HUDEP-2 (cell line): ENCODE data around the gene SERPINB5.
A peak's percentile ranks its signal among the peaks of the same experiment; 100 is the strongest.

ENCODE experiments used
- DNase-seq, 76 experiments: peaks; one replicate each; lab custom pipeline; 2025; ENCODE audit not compliant: unreplicated experiment in 76 of 76; lab: John Stamatoyannopoulos, UW

SERPINB5 gene

DNA sequence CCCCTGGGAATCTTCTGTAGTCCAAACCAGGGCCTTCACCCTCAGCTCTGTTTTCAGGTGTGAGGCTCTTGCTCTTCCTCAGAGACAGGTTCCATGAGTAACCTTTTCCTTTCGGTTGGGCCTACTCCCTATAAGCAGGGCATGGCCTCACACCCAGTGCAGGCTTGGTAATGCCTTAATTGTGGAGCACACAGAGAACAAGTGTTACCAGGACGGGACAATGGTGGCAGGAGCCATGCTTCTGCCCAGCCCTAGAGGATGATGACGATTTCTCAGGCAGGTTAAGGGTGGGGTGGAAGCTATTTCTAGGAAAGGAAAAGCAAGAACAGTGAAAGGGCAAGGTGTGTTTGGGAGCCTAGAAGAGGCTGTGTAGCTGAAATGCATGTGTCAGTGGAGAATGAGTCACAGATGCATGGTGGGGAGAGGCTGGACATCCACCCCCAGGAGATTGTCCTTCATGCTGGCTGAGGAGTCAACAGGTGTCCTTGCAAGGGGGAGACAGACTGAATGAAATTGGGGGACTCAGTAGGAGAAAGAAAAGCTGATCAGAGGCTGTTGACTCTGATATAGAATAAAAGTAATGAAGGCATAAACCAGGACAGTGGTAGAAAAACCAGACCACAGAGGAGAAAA lies 43.4 kb downstream of the SERPINB5 start:
- DNase-seq = no peak

DNA sequence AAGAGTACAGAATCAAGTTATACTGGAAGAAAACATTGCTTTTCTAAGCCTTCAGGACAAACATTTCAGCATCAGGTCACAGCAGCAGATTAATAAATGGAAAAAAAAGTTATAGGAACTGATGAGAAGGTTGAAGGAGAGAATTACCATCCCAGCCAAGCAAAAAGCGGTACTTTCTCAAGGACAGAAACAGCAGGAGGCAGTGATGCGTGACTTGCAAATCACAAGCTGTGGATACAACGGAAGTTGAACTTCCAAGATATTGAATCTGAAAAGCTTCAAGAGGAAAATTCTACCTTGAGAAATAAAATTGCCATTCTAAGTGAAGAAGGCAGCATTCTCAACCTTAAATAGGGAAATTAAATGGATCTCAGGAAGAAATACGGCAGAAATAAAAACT lies 46.9 kb downstream of the SERPINB5 start:
- no peak for DNase-seq

DNA sequence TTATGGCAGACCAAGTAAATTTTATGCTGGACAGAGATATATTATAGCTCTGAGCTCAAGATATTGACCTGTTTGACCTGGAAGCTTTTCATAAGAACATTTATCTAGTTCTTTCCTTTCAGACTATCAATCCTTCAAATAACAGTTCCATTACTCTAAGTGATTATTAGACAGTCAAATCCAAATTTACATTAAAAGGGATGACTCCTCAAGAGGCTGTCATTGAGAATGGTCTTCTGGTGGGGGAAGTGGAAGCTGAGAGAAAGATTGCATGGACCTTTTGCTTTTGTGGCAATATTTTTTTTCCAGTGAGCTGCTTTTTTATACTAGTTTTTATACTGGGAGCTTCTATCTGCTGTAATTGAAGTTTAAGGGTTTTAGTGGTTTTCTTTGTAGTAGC lies 50.5 kb downstream of the SERPINB5 start:
- DNase-seq = no peak

DNA sequence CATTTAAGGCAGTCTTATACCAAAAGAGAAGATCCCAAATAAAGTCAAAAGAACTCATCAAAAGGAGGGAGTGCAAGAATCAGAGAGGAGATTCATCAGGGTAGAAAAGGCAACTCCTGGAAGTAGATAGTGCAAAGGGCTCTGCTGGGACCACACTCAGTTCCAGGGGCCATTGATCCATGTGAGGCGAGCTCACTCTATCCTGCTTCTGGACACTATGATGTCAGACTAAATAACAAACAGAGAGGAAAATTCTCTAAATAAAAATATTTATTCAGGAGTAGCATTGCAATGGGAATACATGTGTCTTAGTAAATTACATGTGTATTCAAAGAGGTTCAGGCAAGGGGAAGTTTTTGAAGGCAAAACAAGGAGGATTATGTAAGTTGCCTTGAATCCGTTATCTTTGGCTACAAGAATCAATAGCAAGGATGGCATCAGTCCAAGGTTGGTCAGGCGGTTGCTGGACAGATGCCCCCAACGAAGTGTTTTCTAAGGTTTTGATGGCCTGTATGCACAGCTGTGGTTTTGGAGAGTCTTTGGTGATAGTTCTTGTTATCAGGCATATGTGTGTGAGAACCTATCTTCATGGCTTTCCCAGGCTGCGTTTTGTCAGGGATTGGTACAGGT lies 52.2 kb downstream of the SERPINB5 start:
- peak in 1 of 76 experiments; percentile 9 for DNase-seq

DNA sequence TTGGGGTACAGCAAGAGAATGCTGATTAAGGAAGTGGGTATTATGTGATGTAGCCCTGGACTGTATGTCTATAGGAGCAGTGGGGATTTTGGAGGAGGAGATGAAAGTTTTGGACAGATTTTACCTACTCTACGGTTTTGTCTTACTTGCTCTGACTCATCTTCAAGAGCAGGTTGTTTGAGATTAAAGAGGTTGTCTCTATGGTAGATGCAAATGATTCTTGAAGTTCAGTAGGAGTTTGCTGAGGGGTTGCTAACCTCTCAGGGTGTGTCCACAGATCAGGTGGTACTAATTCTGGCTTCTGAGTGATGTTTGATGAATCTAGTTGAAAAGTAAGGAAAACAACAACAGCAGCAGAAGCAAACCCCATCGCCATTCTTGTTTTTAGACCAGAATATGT lies 55.7 kb downstream of the SERPINB5 start:
- DNase-seq = no peak

DNA sequence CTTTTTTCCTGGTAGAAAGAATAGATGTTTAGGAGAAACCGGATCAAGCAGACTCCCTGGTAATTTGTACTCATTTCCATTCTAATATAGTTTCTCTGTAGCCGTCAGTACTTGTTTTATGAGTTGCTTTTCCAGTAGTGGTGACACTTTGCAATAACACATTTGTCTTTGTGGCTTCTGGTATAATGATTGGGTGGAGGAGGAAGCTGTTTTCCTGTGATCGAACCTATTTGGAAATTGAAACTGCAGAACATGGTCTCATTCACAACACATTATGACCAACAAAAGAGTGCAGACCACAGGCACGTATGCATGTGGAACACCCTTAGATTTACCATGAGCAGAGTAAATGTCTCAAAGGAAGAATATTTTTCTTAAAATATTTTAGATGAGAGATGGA lies 57.9 kb downstream of the SERPINB5 start:
- DNase-seq = no peak

DNA sequence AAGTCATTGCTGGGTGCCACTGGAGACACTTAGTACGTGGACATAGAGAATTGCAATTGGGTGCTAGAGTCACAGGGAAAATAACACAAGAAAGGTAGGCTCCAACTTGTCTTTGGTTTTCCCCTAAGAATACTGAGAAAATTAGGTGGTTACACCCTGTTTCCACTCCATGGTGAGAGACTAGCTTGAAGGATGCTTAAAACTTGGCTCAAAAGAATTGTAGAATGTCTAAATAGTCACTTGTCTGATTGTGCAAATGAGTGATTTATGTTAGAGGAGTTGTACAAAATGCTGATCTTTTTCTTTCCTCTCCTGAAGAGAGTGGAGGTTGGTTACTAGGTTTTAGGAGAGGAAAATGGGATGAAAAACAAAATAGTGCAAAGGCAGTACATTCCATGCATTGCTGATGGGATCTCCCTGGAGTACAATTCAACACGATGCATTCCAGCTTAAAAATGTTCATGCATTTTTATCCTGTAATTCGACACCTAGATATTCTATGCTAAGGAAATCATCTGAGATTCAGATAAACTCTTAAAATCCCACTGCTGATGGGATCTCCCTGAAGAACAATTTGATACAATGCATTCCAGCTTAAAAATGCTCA lies 63.2 kb downstream of the SERPINB5 start:
- DNase-seq = no peak

DNA sequence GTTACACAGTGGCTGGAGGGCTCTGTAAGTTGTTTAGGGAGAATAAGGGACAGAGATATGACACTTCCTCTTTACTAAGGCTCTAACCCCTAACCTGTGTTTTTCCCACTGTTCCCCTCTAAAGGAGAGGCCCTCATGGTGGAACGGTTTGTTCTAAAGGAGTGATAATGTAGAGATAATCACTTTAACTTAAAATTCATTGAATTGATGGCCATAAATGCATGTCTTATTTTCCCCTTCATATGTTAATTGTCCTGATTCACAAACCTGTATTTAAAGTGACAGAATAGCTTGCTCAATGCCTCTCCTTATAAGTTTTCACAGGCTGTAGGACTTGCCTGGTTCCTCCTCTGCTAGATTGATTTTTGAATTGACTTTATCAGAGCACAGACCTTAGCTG lies 65.3 kb downstream of the SERPINB5 start, which contains the start of gene SERPINB12:
Gene SERPINB12 (plus strand): TSS at position 301 of the 400 bp plus-strand sequence. CDS start 13,791 bp downstream, outside the sequence.
- DNase-seq = no peak

DNA sequence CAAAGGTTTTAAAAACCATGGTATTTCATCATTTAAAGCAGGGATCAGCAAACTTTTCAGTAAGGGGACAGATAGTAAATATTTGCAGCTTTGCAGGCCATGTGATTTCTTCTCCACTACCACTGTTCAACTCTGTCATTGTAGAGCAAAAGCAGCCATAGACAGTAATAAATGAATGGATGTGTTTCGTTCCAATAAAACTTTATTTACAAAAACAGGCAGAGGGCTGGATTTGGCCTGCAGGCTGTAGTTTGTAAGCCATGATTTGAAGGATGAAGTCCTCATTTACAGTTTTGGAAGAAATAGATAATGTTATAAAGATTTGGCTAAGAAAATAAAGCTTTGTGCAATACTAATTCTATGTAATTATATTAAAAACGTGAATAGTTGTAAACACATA lies 67.3 kb downstream of the SERPINB5 start:
- no peak for DNase-seq

DNA sequence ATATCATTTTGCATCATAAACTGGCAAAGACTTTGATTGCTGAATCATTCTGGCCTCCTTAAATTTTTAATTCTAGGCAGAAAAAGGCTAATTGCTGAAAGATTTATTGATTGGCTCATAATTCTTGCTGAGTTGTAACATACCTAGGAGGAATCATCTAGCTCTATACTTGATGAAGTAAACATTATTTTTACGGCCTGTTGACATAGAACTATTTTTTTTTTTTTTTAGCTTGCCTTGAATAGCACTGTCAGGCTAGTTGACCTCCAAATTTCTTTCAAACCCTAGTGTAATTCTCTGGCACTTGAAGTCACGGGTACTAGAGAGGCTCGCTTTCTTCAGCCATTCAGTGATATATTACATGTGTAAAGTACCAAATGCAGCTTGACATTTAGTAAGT lies 68.2 kb downstream of the SERPINB5 start:
- no peak for DNase-seq

DNA sequence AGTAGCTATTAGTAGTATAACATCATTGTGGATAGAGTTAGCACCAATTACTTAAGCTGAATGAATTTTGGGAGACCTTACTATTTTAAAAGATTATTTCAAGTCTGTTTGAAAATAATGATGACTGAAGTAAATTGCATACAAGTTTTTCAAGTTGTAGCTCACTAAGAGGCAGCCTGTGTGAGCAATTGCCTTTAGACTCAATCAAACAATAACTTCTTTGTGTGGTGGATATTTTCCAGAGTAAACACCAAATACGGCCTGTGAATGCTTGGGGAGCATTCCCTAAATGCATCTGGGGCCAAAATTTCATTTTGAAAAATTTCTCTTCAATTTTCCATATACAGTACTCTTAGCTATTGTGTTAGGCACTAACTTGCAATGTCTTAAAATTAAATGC lies 73.3 kb downstream of the SERPINB5 start:
- no peak for DNase-seq

DNA sequence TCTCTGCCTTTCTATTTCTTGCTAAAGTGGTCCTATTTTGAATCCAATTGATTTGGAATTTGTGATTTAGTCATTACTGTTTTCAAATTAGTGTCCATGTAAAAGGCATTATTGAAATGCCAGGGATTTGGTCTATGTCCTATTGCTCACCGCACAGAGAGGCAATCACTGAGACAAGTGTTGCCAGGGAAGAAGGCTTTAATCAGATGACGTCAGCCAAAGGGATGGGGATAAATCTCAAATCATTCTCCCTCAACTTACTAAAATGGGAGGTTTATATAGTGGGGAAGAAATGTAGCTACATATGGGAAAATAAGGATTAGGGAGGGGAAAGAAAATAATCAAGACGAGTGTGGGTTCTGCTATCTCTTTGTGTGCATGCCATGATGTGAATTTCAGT lies 75.0 kb downstream of the SERPINB5 start:
- DNase-seq = no peak

DNA sequence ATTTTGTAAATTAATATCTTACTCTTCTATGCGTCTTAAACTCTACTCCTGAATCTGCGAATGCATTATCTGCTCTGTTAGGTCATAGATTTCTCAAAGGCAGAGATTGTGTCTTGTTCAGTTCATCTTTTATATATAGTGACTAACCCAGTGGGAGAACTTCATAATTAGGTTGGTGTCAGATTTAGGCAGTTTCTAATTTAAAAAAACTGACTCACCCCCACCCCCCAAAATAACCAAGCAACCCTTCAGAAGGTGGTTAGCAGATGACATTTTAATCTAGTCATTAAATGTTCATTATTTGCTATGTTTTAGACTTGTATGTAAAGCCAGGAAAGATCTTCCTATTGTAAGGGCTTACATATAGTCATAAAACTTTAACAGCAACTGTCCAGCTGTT lies 75.8 kb downstream of the SERPINB5 start:
- no peak for DNase-seq

DNA sequence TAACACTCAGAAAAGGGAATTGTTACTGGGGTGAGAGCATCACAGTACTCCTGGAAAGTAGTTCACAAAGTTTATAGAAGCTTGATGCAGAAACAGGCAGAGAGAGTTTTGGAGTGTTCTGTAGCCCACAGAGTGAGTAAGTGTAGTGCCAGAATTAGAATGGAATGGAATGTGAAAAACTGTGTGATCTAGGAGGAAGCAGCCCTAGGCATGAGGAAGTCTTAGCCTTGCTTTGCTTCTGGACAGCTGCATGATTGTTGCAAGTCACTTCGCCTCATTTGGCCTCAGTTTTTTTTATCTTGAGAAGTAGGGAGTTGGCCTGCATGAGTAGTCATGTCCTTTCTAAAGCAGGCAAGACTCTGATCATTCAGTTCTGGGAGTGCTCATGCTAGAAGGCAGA lies 76.3 kb downstream of the SERPINB5 start:
- no peak for DNase-seq
